Esophagus squamous epithelium (tissue), 5 donors: ENCODE results near the gene CRYL1. TPM values are rescaled to one million over a fixed set of nuclear protein-coding genes. Genes with fewer than 3 reads are reported as not detected.
A peak's percentile ranks its signal among the peaks of the same experiment; 100 is the strongest.

Source experiments
- DNase-seq: peaks from one replicate; lab custom pipeline; 2025; lab: John Stamatoyannopoulos, UW
- H3K27ac ChIP-seq, 4 donors: fragments of 200-600 bp; sonication (generic); one replicate each; pipeline ENCODE4 v1.5.1; 2016 to 2019; ENCODE audit warnings: mild to moderate bottlenecking in 1 of 4
- H3K27me3 ChIP-seq, 4 donors: fragments of 200-600 bp; sonication (generic); 1 replicate in 3 of 4; 2 replicates in 1 of 4; pipeline versions ENCODE4 v1.5.1 to v1.6.0; 2017 to 2021; ENCODE audit warnings: antibody characterized with exemption in 1 of 4
- H3K36me3 ChIP-seq, 3 donors: fragments of 200-600 bp; sonication (generic); one replicate each; pipeline ENCODE4 v1.5.1; 2016 to 2019
- H3K4me1 ChIP-seq, 3 donors: fragments of 200-600 bp; sonication (generic); one replicate each; pipeline ENCODE4 v1.5.1; 2017 to 2019
- H3K4me3 ChIP-seq, 4 donors: fragments of 200-600 bp; sonication (generic); 1 replicate in 3 of 4; 2 replicates in 1 of 4; pipeline ENCODE4 v1.5.1; 2016 to 2019; ENCODE audit warnings: mild to moderate bottlenecking in 2 of 4, moderate library complexity in 1 of 4
- H3K9me3 ChIP-seq, 3 donors: fragments of 200-600 bp; sonication (generic); one replicate each; pipeline ENCODE4 v1.5.1; 2016 to 2019
- CTCF ChIP-seq, 6 experiments: fragments of 450-650 bp in 4 of 6; fragments of 200-600 bp in 2 of 6; sonication (generic) in 2 of 6; IDR thresholded peaks; one replicate each; pipeline ENCODE4 v1.5.1; 2016 to 2019; ENCODE audit warnings: antibody characterized with exemption in 6 of 6, mild to moderate bottlenecking in 4 of 6, moderate library complexity in 4 of 6
- POLR2A ChIP-seq, 4 donors: fragments of 450-650 bp; IDR thresholded peaks; one replicate each; pipeline ENCODE4 v1.6.1; 2017; ENCODE audit warnings: antibody characterized with exemption in 4 of 4, mild to moderate bottlenecking in 4 of 4, moderate library complexity in 3 of 4
- WGBS, 2 donors: methylation state at CpG; one replicate each; pipeline ENCODE4 v1.1.5; 2018; 5-methylcytosine and 5-hydroxymethylcytosine counted together
- intact Hi-C: fragments of 100-400 bp; cut with DNase I; formaldehyde crosslinking; loops from one replicate; pipeline ENCODE4 v1.15.0; 2022
- total RNA-seq, 4 donors: library from RNA; depleted of rRNA; stranded (reverse); fragments of >200 nt; gene quantifications; one replicate each; pipeline ENCODE4 v1.1.0, GENCODE V29; 2016
- donor health status: DM: yes; HTN: yes; CAD: no.

Gene CRYL1
- total RNA-seq, 4 donors from 2014 or later = 12.5 to 41.2 (median 24.4) TPM

GRCh38 chr13:20401931-20402856 is 123.5 kb downstream of the CRYL1 start:
- no peak overlapping the region for H3K4me3 ChIP-seq
- H3K9me3 ChIP-seq = no peaks in the 10 kb centered on the region
- intact Hi-C loops = no loop called here
- peaks cover 0 to 13% (median 0%) of the 10 kb centered on the region in 3 donors for H3K36me3 ChIP-seq
- H3K27ac ChIP-seq = peak overlapping the region; percentile 31 to 87 (median 80)
- 30 to 43% methylated on average over 5 to 11 of the region's 21 CpGs for WGBS, 2 donors
- H3K4me1 ChIP-seq = peaks cover 25 to 68% (median 27%) of the 10 kb centered on the region in 3 donors
- TF ChIP-seq CTCF (IDR thresholded peaks at IDR 0.05) (no peak), POLR2A (IDR thresholded peaks at IDR 0.05) (no peak)
- no peak for DNase-seq
- H3K27me3 ChIP-seq = no peaks in the 10 kb centered on the region

- DNase-seq = no peak
- TF ChIP-seq POLR2A (IDR thresholded peaks at IDR 0.05) = no peak
- no peak for TF ChIP-seq CTCF (IDR thresholded peaks at IDR 0.05)
- intact Hi-C loops = no loop called here
Observed at GRCh38 chr13:20401531-20401930, 124.1 kb downstream of the CRYL1 start.

GRCh38 chr13:20400774-20401173 is 124.9 kb downstream of the CRYL1 start:
- Histone ChIP-seq H3K27me3 (no peaks in the 10 kb centered on the region), H3K4me1 (peaks cover 21 to 54% (median 27%) of the 10 kb centered on the region in 3 donors), H3K9me3 (no peaks in the 10 kb centered on the region), H3K27ac (peak overlapping the region; percentile 31 to 87 (median 80)), H3K36me3 (peaks cover 0 to 13% (median 0%) of the 10 kb centered on the region in 3 donors), H3K4me3 (no peak overlapping the region)
- 23 to 34% methylated on average over 6 to 7 of the region's 7 CpGs for WGBS, 2 donors
- TF ChIP-seq CTCF (IDR thresholded peaks at IDR 0.05) = no peak
- no peak for TF ChIP-seq POLR2A (IDR thresholded peaks at IDR 0.05)
- intact Hi-C loops = no loop called here
- DNase-seq = no peak

More at GRCh38 chr13:20401531-20401930, 124.1 kb downstream of the CRYL1 start:
- Histone ChIP-seq H3K27me3 (no peaks in the 10 kb centered on the region), H3K4me3 (no peak overlapping the region), H3K36me3 (peaks cover 0 to 13% (median 0%) of the 10 kb centered on the region in 3 donors), H3K4me1 (peaks cover 25 to 62% (median 27%) of the 10 kb centered on the region in 3 donors), H3K27ac (peak overlapping the region; percentile 31 to 87 (median 80)), H3K9me3 (no peaks in the 10 kb centered on the region)
- WGBS, 2 donors = 82 to 100% methylated on average over 3 to 5 of the region's 5 CpGs

- H3K27me3 ChIP-seq = no peaks in the 10 kb centered on the region
- no peak overlapping the region for H3K4me3 ChIP-seq
- peak overlapping the region; percentile 31 to 87 (median 80) for H3K27ac ChIP-seq
- intact Hi-C loops = no loop called here
- H3K9me3 ChIP-seq = no peaks in the 10 kb centered on the region
- WGBS, 2 donors = 97 to 100% methylated on average over 4 of the region's 4 CpGs
- TF ChIP-seq POLR2A (IDR thresholded peaks at IDR 0.05) = no peak
- no peak for TF ChIP-seq CTCF (IDR thresholded peaks at IDR 0.05)
- peaks cover 18 to 46% (median 23%) of the 10 kb centered on the region in 3 donors for H3K4me1 ChIP-seq
- DNase-seq = no peak
- peaks cover 0 to 13% (median 0%) of the 10 kb centered on the region in 3 donors for H3K36me3 ChIP-seq
Observed at GRCh38 chr13:20399961-20400360, 125.7 kb downstream of the CRYL1 start.

- no peaks in the 10 kb centered on the region for H3K27me3 ChIP-seq
- H3K4me3 ChIP-seq = no peak overlapping the region
- WGBS, 2 donors = 82 to 92% methylated on average over 5 of the region's 5 CpGs
- H3K27ac ChIP-seq = peak overlapping the region; percentile 31 to 87 (median 80)
- intact Hi-C loops = no loop called here
- TF ChIP-seq POLR2A (IDR thresholded peaks at IDR 0.05) (no peak), CTCF (IDR thresholded peaks at IDR 0.05) (no peak)
- no peak for DNase-seq
- peaks cover 18 to 41% (median 23%) of the 10 kb centered on the region in 3 donors for H3K4me1 ChIP-seq
- no peaks in the 10 kb centered on the region for H3K9me3 ChIP-seq
- peaks cover 0 to 9% (median 0%) of the 10 kb centered on the region in 3 donors for H3K36me3 ChIP-seq
Observed at GRCh38 chr13:20399515-20399914, 126.1 kb downstream of the CRYL1 start.
